HEK293 (cell line): ENCODE data around the gene ALPK3.

Experiments
- CTCF ChIP-seq: fragments of 450-650 bp; formaldehyde crosslinking; IDR thresholded peaks from 2 replicates; pipeline ENCODE4 v1.5.1; 2016; ENCODE audit warnings: missing biosample characterization, missing genetic modification characterization
- HOXA7 ChIP-seq: sonication (generic); formaldehyde crosslinking; IDR thresholded peaks from 2 replicates; pipeline ENCODE4 v1.8.1; 2022; ENCODE audit warnings: missing genetic modification reagents, borderline replicate concordance
- OSR2 ChIP-seq: fragments of 450-650 bp; formaldehyde crosslinking; IDR thresholded peaks from 2 replicates; pipeline ENCODE4 v1.5.1; 2016; ENCODE audit warnings: missing biosample characterization, missing genetic modification characterization
- PATZ1 ChIP-seq: fragments of 450-650 bp; formaldehyde crosslinking; IDR thresholded peaks from 2 replicates; pipeline ENCODE4 v1.5.1; 2016; ENCODE audit warnings: missing biosample characterization, missing genetic modification characterization
- REST ChIP-seq: fragments of 450-650 bp; formaldehyde crosslinking; IDR thresholded peaks from 2 replicates; pipeline ENCODE4 v1.5.1; 2016; ENCODE audit warnings: missing biosample characterization, missing genetic modification characterization
- ZBTB7A ChIP-seq: fragments of 450-650 bp; formaldehyde crosslinking; IDR thresholded peaks from 2 replicates; pipeline ENCODE4 v1.5.1; 2016; ENCODE audit warnings: low read depth, missing biosample characterization, missing genetic modification characterization
- ZNF138 ChIP-seq: fragments of 450-650 bp; formaldehyde crosslinking; IDR thresholded peaks from 2 replicates; pipeline ENCODE4 v1.5.1; 2016; ENCODE audit warnings: missing biosample characterization, missing genetic modification characterization, borderline replicate concordance
- ZNF221 ChIP-seq: fragments of 450-650 bp; formaldehyde crosslinking; IDR thresholded peaks from 2 replicates; pipeline ENCODE4 v1.5.1; 2017; ENCODE audit warnings: missing biosample characterization, missing genetic modification characterization, borderline replicate concordance
- ZNF335 ChIP-seq: fragments of 450-650 bp; formaldehyde crosslinking; conservative IDR thresholded peaks from 2 replicates; pipeline ENCODE4 v1.5.1; 2016; ENCODE audit warnings: missing biosample characterization, missing genetic modification characterization
- ZNF549 ChIP-seq: fragments of 450-650 bp; IDR thresholded peaks from 2 replicates; pipeline ENCODE4 v1.5.1; 2018; ENCODE audit warnings: missing biosample characterization, missing genetic modification characterization, mild to moderate bottlenecking, inconsistent platforms, moderate library complexity
- ZNF555 ChIP-seq: fragments of 450-650 bp; formaldehyde crosslinking; conservative IDR thresholded peaks from 2 replicates; pipeline ENCODE4 v1.5.1; 2017; ENCODE audit warnings: missing biosample characterization, mild to moderate bottlenecking, missing genetic modification characterization, inconsistent platforms
- ZNF585B ChIP-seq: fragments of 450-650 bp; formaldehyde crosslinking; IDR thresholded peaks from 2 replicates; pipeline ENCODE4 v1.5.1; 2016; ENCODE audit warnings: missing biosample characterization, missing genetic modification characterization

DNA sequence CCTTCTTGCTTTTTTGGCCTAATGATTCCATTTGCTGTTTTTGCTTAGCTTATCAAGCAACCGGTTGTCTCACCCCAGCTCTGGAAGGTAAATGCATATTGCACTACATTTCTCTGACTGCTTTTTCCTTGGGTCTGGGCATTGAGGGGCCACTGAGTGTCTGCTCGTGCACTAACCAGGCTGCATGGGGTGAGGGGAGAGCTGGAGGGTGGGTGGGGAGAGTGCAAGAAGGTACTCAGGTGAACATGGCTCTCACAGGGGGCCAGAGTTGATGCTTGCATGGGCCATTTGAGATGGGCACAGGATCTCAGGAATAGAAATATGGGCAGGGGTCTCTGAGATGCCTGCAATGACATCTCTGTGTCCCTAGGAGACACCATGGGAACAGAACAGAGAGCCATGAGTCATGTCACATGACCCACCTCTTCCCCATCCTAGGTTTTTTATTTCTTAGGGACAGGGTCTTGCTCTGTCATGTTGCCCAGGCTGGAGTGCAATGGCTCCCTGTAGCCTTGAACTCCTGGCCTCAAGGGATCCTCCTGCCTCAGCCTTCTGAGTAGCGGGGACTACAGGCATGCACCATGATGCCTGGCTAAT lies 6.2 kb downstream of the ALPK3 start:
- no peak for TF ChIP-seq CTCF (tag by site-specific recombination)
- no peak for TF ChIP-seq ZBTB7A
- TF ChIP-seq ZNF555 (tag by site-specific recombination), result no peak
- TF ChIP-seq REST (tag by site-specific recombination), result no peak
- TF ChIP-seq ZNF335 (tag by site-specific recombination), result no peak
- no peak for TF ChIP-seq PATZ1 (tag by site-specific recombination)
- no peak for TF ChIP-seq ZNF221 (tag by site-specific recombination)
- no peak for TF ChIP-seq OSR2 (tag by site-specific recombination)
- no peak for TF ChIP-seq HOXA7 (CRISPR knock-in tag)
- no peak for TF ChIP-seq ZNF585B
- no peak for TF ChIP-seq ZNF138 (tag by site-specific recombination)
- no peak for TF ChIP-seq ZNF549
